ENCODE results near the gene DOK5. TPM values are rescaled to one million over a fixed set of nuclear protein-coding genes. Genes with fewer than 3 reads are reported as not detected.

DOK5 gene
- polyA plus RNA-seq, 1 of the 3 experiments (the other 2 are of a cell fraction): 12.4 TPM

DNA sequence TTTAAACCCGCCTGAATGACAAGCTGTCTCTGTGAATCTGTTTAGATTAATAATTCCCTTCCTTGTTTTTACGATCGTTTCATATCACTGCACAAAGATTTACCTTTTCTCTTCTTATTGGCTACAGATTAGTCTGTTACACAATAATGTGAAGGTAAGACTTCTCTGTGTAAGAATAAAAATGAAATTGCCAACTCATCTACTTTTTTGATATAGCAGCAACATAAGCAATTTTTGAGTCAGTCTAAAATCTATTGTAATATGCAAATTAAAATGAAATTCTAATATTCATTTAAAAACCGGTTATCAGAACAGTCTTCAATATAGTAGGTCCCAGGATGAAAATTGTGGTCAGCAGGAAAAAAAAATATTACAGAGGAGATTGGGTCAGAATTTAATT lies 155.2 kb downstream of the DOK5 start:
- H2AFZ ChIP-seq (ENCODE audit: low read depth): no peak overlapping the region
- H3K27ac ChIP-seq (ENCODE audit: low read depth in 2 of 2, low read length in 1 of 2): no peak overlapping the region
- H3K27me3 ChIP-seq (ENCODE audit: insufficient read depth): no peaks in the 10 kb centered on the region
- H3K9me3 ChIP-seq: no peaks in the 10 kb centered on the region
- no peaks in the 10 kb centered on the region for H3K36me3 ChIP-seq (replicated peaks in 1 of 2; ENCODE audit: control insufficient read depth in 1 of 2, insufficient read depth in 2 of 2, low read length in 1 of 2)
- H3K4me3 ChIP-seq (ENCODE audit: low read depth in 2 of 2, low read length in 1 of 2): no peak overlapping the region
- no peak overlapping the region for H3K9ac ChIP-seq
- CTCF ChIA-PET: no interaction called here
- POLR2A ChIA-PET: no interaction called here
- WGBS (ENCODE audit: low lambda C conversion rate): 30% methylated on average over 4 of the region's 4 CpGs
- no peaks in the 10 kb centered on the region for H3K4me1 ChIP-seq (ENCODE audit: control insufficient read depth in 1 of 2, insufficient read depth in 2 of 2, low read depth in 1 of 2, low read length in 1 of 2)
- DNase-seq: no peak
- H3F3A ChIP-seq (replicated peaks; ENCODE audit: insufficient read depth): no peaks in the 10 kb centered on the region
- H3K9me2 ChIP-seq: no peaks in the 10 kb centered on the region
- no peak overlapping the region for H3K4me2 ChIP-seq
- no peaks in the 10 kb centered on the region for H4K20me1 ChIP-seq (ENCODE audit: insufficient read depth)
- TF ChIP-seq MXI1 (IDR thresholded peaks at IDR 0.05; ENCODE audit: low read depth, low read length): no peak
- TF ChIP-seq, protein P1, sequence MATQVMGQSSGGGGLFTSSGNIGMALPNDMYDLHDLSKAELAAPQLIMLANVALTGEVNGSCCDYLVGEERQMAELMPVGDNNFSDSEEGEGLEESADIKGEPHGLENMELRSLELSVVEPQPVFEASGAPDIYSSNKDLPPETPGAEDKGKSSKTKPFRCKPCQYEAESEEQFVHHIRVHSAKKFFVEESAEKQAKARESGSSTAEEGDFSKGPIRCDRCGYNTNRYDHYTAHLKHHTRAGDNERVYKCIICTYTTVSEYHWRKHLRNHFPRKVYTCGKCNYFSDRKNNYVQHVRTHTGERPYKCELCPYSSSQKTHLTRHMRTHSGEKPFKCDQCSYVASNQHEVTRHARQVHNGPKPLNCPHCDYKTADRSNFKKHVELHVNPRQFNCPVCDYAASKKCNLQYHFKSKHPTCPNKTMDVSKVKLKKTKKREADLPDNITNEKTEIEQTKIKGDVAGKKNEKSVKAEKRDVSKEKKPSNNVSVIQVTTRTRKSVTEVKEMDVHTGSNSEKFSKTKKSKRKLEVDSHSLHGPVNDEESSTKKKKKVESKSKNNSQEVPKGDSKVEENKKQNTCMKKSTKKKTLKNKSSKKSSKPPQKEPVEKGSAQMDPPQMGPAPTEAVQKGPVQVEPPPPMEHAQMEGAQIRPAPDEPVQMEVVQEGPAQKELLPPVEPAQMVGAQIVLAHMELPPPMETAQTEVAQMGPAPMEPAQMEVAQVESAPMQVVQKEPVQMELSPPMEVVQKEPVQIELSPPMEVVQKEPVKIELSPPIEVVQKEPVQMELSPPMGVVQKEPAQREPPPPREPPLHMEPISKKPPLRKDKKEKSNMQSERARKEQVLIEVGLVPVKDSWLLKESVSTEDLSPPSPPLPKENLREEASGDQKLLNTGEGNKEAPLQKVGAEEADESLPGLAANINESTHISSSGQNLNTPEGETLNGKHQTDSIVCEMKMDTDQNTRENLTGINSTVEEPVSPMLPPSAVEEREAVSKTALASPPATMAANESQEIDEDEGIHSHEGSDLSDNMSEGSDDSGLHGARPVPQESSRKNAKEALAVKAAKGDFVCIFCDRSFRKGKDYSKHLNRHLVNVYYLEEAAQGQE (IDR thresholded peaks at IDR 0.05; ENCODE audit: low read depth, low read length): no peak
- TF ChIP-seq POLR2AphosphoS5 (IDR thresholded peaks at IDR 0.05; ENCODE audit: low read depth, low read length): no peak
- TF ChIP-seq, protein P2, sequence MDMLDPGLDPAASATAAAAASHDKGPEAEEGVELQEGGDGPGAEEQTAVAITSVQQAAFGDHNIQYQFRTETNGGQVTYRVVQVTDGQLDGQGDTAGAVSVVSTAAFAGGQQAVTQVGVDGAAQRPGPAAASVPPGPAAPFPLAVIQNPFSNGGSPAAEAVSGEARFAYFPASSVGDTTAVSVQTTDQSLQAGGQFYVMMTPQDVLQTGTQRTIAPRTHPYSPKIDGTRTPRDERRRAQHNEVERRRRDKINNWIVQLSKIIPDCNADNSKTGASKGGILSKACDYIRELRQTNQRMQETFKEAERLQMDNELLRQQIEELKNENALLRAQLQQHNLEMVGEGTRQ (IDR thresholded peaks at IDR 0.05; ENCODE audit: borderline replicate concordance, low read depth, low read length): no peak
- TF ChIP-seq, protein P3, sequence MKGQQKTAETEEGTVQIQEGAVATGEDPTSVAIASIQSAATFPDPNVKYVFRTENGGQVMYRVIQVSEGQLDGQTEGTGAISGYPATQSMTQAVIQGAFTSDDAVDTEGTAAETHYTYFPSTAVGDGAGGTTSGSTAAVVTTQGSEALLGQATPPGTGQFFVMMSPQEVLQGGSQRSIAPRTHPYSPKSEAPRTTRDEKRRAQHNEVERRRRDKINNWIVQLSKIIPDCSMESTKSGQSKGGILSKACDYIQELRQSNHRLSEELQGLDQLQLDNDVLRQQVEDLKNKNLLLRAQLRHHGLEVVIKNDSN (IDR thresholded peaks at IDR 0.05; ENCODE audit: borderline replicate concordance, low read depth): no peak
- no peak for TF ChIP-seq NFIC (IDR thresholded peaks at IDR 0.05; ENCODE audit: borderline replicate concordance)
- TF ChIP-seq GATA2 (CRISPR knock-in tag; IDR thresholded peaks at IDR 0.05): no peak
- no peak for TF ChIP-seq ELF1 (IDR thresholded peaks at IDR 0.05)
- no peak for TF ChIP-seq EP300 (IDR thresholded peaks at IDR 0.05; ENCODE audit: borderline replicate concordance in 1 of 2, low read depth in 1 of 2, low read length in 1 of 2)
- no peak for TF ChIP-seq RCOR1 (IDR thresholded peaks at IDR 0.05; ENCODE audit: low read length)
- no peak for TF ChIP-seq SIN3A (IDR thresholded peaks at IDR 0.05; ENCODE audit: borderline replicate concordance, low read depth, low read length)
- no peak for TF ChIP-seq NRF1 (IDR thresholded peaks at IDR 0.05; ENCODE audit: low read depth, low read length)
- TF ChIP-seq CHD2 (IDR thresholded peaks at IDR 0.05; ENCODE audit: low read length, partially characterized antibody): no peak
- no peak for TF ChIP-seq TCF12 (IDR thresholded peaks at IDR 0.05)
- no peaks in the 10 kb centered on the region for H3K79me2 ChIP-seq (ENCODE audit: insufficient read depth)
